Ishikawa (cell line): ENCODE measurements around the gene PTPRN2.

ENCODE experiments used
- EP300 ChIP-seq: IDR thresholded peaks from 2 replicates; pipeline ENCODE4 v1.6.1; 2012; ENCODE audit warnings: borderline replicate concordance
- MAX ChIP-seq: IDR thresholded peaks from 2 replicates; pipeline ENCODE4 v1.6.1; 2012
- YY1 ChIP-seq: IDR thresholded peaks from 2 replicates; pipeline ENCODE4 v1.6.1; 2012; ENCODE audit warnings: low read depth

DNA sequence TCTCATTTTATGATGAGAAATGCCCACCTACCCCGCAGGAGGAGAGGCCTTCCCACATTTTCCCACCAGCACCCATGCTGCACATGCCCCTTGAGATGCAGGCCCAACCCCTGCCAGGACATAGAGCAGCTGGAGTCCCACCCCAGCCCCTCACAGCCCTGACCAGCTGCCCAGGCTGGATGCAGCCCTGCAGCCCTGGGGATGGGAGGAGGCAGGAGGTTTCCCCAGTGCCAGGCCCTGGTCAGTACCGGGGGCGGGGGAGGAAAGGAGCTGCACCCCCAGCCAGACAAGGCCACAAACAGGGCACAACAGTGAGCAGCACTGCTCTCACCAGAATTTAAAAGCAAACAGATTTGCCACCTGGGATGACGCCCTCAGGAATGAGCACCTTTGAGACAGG is 196.1 kb downstream of the PTPRN2 start:
- TF ChIP-seq YY1 (no peak), MAX (no peak), EP300 (no peak)
